Fibroblast of mammary gland (primary cell): ENCODE results near the gene CXCL13.
"Not testable (repeated sequence)": the region's sequence is repeated elsewhere in the genome, so short reads cannot be mapped to it uniquely, and the experiment has no call there.

Experiments
- DNase-seq: peaks from one replicate; pipeline ENCODE4 v3.0.0-alpha.2; 2010; ENCODE audit warnings: low read depth
- H3K4me3 ChIP-seq: 2 replicates; pipeline ENCODE4 v1.5.1; 2011; ENCODE audit warnings: low read depth, mild to moderate bottlenecking, low read length, moderate library complexity; ENCODE audit not compliant: control insufficient read depth
- CTCF ChIP-seq: conservative IDR thresholded peaks from 2 replicates; pipeline ENCODE4 v1.5.1; 2011; ENCODE audit warnings: low read depth, low read length, inconsistent platforms; ENCODE audit not compliant: control insufficient read depth, insufficient read depth

Gene CXCL13

GRCh38 chr4:77605210-77605902, at the start of gene CXCL13:
Gene CXCL13, plus strand, starts transcription at chr4:77605820. Its CDS starts 46 bp downstream, at chr4:77605866.
- TF ChIP-seq CTCF = no peak

GRCh38 chr4:77560170-77560569, 45.5 kb upstream of the CXCL13 start:
- H3K4me3 ChIP-seq = no peak overlapping the region
- DNase-seq = no peak
- TF ChIP-seq CTCF = no peak

More at GRCh38 chr4:77605210-77605902, at the start of gene CXCL13:
- no peak within 1 kb of the TSS for H3K4me3 ChIP-seq
- DNase-seq = no peak

DNA sequence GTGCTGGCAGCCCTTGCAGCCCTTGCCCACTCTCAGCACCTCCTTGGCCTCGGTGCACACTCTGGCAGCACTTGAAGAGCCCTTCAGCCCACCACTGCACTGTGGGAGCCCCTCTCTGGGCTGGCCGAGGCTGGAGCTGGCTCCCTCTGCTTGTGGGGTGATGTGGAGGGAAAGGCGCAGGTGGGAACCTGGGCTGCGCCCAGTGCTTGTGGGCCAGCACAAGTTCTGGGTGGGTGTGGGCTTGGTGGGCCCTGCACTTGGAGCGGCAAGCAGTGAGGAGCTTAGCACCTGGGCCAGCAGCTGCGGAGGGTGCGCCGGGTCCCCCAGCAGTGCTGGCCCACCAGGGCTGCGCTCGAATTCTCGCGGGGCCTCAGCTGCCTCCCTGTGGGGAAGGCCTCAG, 43.9 kb upstream of the CXCL13 start:
- not testable (repeated sequence) for DNase-seq, H3K4me3 ChIP-seq

- no peak for TF ChIP-seq CTCF
- no peak overlapping the region for H3K4me3 ChIP-seq
- DNase-seq = peak; percentile 78
These were observed 41.4 kb upstream of the CXCL13 start for GRCh38 chr4:77564231-77564630.

- DNase-seq = no peak
- no peak for TF ChIP-seq CTCF
- H3K4me3 ChIP-seq = no peak overlapping the region
These were observed 39.5 kb upstream of the CXCL13 start for GRCh38 chr4:77566148-77566547.

- DNase-seq = no peak
- no peak for TF ChIP-seq CTCF
- H3K4me3 ChIP-seq = no peak overlapping the region
These were observed 38.1 kb upstream of the CXCL13 start for GRCh38 chr4:77567549-77567948.

- not testable (repeated sequence) for H3K4me3 ChIP-seq, DNase-seq
These were observed 35.0 kb upstream of the CXCL13 start for GRCh38 chr4:77570508-77571214.
